Measurements from ENCODE around the gene ZNF532.

The ZNF532 gene

GRCh38 chr18:58947136-58947732 is 82.6 kb downstream of the ZNF532 start:
- no peak for DNase-seq
- no peaks in the 10 kb centered on the region for H3K36me3 Mint-ChIP-seq (ENCODE audit: low read depth)
- H3K27me3 Mint-ChIP-seq = peaks cover 14% of the 10 kb centered on the region
- no peak overlapping the region for H3K4me3 Mint-ChIP-seq
- no peaks in the 10 kb centered on the region for H3K9me3 Mint-ChIP-seq
- peaks cover 4% of the 10 kb centered on the region for H3K4me1 Mint-ChIP-seq (ENCODE audit: low read depth)
- peak overlapping the region; percentile 3 for H3K27ac Mint-ChIP-seq

GRCh38 chr18:58949031-58949430 is 84.4 kb downstream of the ZNF532 start:
- Mint-ChIP-seq H3K4me3 (no peak overlapping the region), H3K36me3 (ENCODE audit: low read depth) (no peaks in the 10 kb centered on the region), H3K9me3 (no peaks in the 10 kb centered on the region), H3K27me3 (peaks cover 11% of the 10 kb centered on the region), H3K4me1 (ENCODE audit: low read depth) (peaks cover 4% of the 10 kb centered on the region), H3K27ac (no peak overlapping the region)
- no peak for DNase-seq

GRCh38 chr18:58951986-58952702 is 87.5 kb downstream of the ZNF532 start:
- Mint-ChIP-seq H3K27ac (no peak overlapping the region), H3K36me3 (ENCODE audit: low read depth) (no peaks in the 10 kb centered on the region), H3K4me3 (no peak overlapping the region), H3K9me3 (no peaks in the 10 kb centered on the region), H3K4me1 (ENCODE audit: low read depth) (peaks cover under 1% of the 10 kb centered on the region), H3K27me3 (peaks cover 11% of the 10 kb centered on the region)
- no peak for DNase-seq

DNA sequence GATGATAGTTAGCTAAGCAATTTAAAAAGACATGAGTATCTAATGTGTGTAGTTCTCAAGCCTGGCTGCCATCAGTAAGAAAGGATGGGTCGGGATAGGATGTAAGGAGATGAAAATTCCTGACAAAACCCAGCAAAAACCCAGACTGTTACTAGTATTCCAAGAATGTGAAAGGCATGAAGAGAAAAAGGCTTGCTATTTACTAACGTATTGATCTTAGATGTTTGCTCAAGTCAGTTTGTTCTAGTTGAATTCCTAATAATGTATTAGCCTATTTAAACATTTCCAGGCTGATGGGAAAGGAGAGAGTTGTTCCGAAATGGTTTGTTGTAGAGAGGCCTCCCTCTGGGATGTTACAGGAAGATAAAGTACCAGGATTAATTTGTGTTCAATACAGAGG is 88.2 kb downstream of the ZNF532 start:
- H3K27me3 Mint-ChIP-seq = peaks cover 11% of the 10 kb centered on the region
- no peaks in the 10 kb centered on the region for H3K9me3 Mint-ChIP-seq
- H3K4me1 Mint-ChIP-seq (ENCODE audit: low read depth) = no peaks in the 10 kb centered on the region

GRCh38 chr18:58953627-58954026 is 89.0 kb downstream of the ZNF532 start:
- DNase-seq = no peak
- Mint-ChIP-seq H3K9me3 (no peaks in the 10 kb centered on the region), H3K4me1 (ENCODE audit: low read depth) (no peaks in the 10 kb centered on the region), H3K27me3 (peaks cover 11% of the 10 kb centered on the region), H3K4me3 (no peak overlapping the region), H3K36me3 (ENCODE audit: low read depth) (no peaks in the 10 kb centered on the region), H3K27ac (no peak overlapping the region)

More for the DNA sequence above, 88.2 kb downstream of the ZNF532 start:
- no peak overlapping the region for H3K4me3 Mint-ChIP-seq
- no peak for DNase-seq
- H3K27ac Mint-ChIP-seq = no peak overlapping the region
- no peaks in the 10 kb centered on the region for H3K36me3 Mint-ChIP-seq (ENCODE audit: low read depth)

DNA sequence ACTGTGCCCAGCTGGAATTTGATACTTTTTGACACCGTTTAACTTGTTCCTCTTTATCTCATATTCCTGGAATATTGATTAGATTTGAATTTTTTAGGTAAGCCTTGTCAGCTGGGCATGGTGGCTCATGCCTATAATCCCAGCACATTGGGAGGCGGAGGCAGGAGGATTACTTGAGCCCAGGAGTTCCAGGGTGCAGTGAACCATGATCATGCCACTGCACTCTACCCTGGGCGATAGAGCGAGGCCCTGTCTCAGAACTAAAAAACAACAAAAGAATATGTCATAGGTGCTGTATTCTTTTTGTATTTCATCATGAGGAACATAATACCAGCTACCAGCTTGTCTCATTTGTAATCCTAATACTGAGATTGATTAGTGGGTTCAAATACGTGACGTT is 90.3 kb downstream of the ZNF532 start:
- Mint-ChIP-seq H3K27ac (no peak overlapping the region), H3K36me3 (ENCODE audit: low read depth) (no peaks in the 10 kb centered on the region), H3K27me3 (peaks cover 11% of the 10 kb centered on the region), H3K4me3 (no peak overlapping the region), H3K4me1 (ENCODE audit: low read depth) (no peaks in the 10 kb centered on the region), H3K9me3 (no peaks in the 10 kb centered on the region)
- no peak for DNase-seq

DNA sequence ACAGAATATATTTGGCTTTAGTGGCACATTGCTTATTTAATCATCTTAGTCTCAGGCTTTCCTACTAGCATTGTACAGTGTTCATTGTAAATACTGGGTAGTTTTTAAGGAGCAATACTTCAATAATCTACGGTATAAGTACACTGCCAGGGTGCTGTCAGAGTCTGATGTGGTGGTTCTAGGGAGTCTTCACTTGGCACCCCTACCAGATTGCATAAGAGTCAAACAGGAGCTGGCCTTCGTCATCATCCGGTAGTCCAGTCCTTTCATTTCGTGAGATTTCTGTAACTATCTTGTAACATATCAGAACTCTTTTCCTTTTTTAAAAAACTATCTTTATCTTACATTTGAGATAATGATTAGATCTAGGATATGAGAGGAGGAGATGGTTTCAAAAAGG is 91.1 kb downstream of the ZNF532 start:
- DNase-seq = no peak
- Mint-ChIP-seq H3K4me3 (no peak overlapping the region), H3K9me3 (no peaks in the 10 kb centered on the region), H3K27ac (no peak overlapping the region), H3K36me3 (ENCODE audit: low read depth) (no peaks in the 10 kb centered on the region), H3K4me1 (ENCODE audit: low read depth) (no peaks in the 10 kb centered on the region), H3K27me3 (peaks cover 11% of the 10 kb centered on the region)

DNA sequence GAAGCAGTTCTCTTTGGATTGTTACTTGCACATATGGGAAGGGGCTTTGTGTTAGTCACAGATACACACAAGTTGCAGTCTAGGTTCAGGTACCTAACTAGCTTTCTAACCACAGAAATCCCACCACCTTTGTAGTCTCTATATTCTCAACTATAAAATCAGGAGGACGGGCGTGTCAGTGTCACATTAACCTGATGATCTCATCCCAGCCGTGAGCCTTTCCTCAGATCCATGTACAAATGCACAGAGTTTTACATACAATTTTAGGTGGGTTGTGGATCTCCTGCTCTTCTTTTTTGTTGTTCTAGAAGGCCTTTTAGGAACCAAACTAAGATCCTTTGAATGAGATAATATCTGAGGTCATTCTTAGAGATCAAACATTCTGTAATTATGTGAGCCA is 94.0 kb downstream of the ZNF532 start:
- Mint-ChIP-seq H3K4me3 (no peak overlapping the region), H3K27ac (no peak overlapping the region), H3K36me3 (ENCODE audit: low read depth) (no peaks in the 10 kb centered on the region), H3K27me3 (peaks cover 7% of the 10 kb centered on the region), H3K4me1 (ENCODE audit: low read depth) (peaks cover 2% of the 10 kb centered on the region), H3K9me3 (no peaks in the 10 kb centered on the region)
- DNase-seq = no peak

- DNase-seq = no peak
- H3K27me3 Mint-ChIP-seq = peaks cover 7% of the 10 kb centered on the region
- no peak overlapping the region for H3K27ac Mint-ChIP-seq
- H3K4me3 Mint-ChIP-seq = no peak overlapping the region
- no peaks in the 10 kb centered on the region for H3K9me3 Mint-ChIP-seq
- no peaks in the 10 kb centered on the region for H3K36me3 Mint-ChIP-seq (ENCODE audit: low read depth)
- peaks cover 3% of the 10 kb centered on the region for H3K4me1 Mint-ChIP-seq (ENCODE audit: low read depth)
Observed at GRCh38 chr18:58960508-58960907, 95.8 kb downstream of the ZNF532 start.

DNA sequence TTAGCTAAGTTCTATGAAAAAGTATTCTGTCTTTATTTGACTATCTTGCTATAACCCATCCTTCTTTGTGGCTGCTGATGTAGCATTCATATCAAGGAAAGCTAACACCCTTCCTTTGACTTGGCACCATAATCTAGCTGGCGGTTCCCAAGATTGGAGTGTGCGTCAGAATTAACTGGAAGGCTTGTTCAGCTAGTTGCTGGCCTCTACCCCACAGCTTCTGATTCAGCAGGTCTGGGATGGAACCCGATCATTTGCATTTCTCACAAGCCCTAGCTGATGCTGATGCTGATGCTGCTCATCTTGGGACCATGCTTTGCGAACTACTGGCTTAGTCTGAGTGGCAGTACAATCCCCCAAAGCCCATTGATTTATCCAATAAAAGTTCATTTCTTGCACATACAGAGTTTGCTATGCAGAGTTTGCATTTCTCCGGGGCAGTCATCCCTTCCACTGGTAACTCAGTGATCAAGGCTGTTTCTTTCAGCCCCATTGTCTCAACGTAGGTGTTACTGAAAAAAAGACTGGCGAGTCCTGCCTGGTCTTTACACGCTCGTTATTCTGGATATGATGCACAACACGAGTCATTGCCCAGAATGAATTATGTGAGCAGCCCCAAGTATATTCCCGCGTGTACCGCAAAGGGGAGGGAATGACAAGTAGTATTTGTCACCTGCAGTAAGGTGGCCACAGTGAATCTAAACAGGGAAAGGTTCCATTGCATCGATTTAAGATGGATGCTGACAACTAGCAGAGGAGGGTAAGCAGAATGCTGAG is 96.5 kb downstream of the ZNF532 start:
- Mint-ChIP-seq H3K4me3 (no peak overlapping the region), H3K27me3 (peaks cover 4% of the 10 kb centered on the region), H3K9me3 (no peaks in the 10 kb centered on the region), H3K27ac (no peak overlapping the region), H3K36me3 (ENCODE audit: low read depth) (no peaks in the 10 kb centered on the region), H3K4me1 (ENCODE audit: low read depth) (peaks cover 3% of the 10 kb centered on the region)
- DNase-seq = no peak

DNA sequence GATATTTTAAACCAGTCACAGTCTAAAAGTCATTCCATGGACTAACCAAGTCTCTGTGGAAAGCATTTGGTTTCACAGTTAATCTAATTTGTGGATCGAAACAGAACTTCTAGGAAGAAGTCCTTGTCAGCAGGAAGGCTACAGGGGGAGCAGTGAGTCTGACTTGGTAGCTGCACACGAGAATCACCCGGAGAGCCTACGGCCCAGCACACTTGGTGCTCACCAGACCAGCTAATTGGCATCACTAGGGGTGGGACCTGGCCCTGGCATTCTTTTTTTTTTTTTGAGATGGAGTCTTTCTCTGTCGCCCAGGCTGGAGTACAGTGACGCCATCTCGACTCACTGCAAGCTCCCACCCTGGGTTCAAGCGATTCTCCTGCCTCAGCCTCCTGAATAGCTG is 97.7 kb downstream of the ZNF532 start:
- peaks cover 3% of the 10 kb centered on the region for H3K4me1 Mint-ChIP-seq (ENCODE audit: low read depth)
- DNase-seq = no peak
- no peaks in the 10 kb centered on the region for H3K9me3 Mint-ChIP-seq
- no peak overlapping the region for H3K27ac Mint-ChIP-seq
- no peaks in the 10 kb centered on the region for H3K36me3 Mint-ChIP-seq (ENCODE audit: low read depth)
- H3K4me3 Mint-ChIP-seq = no peak overlapping the region
- H3K27me3 Mint-ChIP-seq = no peaks in the 10 kb centered on the region

DNA sequence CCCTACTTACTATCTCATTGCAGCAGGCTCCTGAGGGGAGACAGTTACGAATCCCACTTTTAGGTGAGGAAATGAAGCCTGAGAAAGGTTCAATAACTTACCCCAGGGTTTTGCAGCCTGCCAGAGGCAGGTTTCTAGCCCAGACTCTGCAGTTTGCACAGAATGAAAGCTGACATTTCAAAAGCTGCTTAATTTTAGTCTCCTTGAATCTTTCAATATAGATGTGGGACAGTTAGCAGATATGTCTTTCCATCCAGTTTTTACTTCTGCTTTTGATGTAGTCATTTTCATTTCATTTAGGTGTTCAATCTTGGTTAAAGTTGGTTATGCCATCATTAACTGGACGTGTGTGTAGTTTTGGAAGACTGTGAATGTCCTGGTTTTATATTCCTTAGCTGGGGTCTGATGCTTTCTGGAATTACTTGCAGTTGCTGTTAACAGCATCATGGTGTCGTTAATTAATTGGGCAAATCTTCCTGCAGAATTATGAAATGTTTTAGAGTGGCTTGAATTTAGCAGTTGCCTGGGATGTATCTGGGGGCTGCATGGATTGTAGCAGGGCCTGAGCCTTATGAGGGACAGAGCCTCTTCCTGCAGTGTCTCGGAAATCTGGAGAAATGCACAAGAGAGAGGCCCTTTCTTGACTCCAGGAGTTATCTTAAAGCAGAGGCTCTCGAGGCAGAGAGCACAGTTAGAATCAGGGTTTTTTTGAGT is 100.8 kb downstream of the ZNF532 start:
- H3K4me3 Mint-ChIP-seq = no peak overlapping the region

DNA sequence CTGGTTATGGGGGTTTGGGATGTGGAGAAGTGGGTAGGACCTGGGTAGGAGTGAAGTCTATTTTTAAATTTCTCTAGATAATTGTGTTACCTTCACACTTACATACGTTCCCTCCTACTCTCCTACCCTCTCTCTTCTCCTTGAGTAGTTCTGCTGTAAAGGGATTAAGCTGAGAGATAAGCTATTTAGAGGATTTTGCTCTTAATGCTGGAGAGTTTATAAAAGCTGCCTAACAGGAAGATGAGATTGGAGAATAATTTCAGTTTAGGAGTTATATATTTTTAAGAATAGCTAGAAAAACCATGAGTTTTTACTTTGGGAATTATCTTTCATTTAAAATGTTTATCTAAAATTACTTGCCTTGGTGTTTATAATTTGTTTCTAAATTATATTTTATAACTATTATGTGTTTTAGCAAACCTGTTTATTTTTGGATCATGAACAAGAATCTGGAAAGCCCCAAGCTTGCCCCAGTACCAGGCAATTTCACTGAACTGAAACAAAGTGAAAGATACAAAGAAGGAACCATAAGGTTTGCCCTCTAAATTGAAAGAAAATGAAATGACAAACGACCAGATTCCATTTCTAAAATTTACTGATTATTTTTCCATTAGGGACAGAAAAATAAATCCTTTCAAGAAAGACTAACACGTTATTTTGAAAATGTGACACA is 101.5 kb downstream of the ZNF532 start:
- Mint-ChIP-seq H3K9me3 (no peaks in the 10 kb centered on the region), H3K4me1 (ENCODE audit: low read depth) (peaks cover 2% of the 10 kb centered on the region), H3K27ac (no peak overlapping the region), H3K36me3 (ENCODE audit: low read depth) (no peaks in the 10 kb centered on the region), H3K27me3 (no peaks in the 10 kb centered on the region), H3K4me3 (no peak overlapping the region)
- DNase-seq = no peak

More for the DNA sequence above, 100.8 kb downstream of the ZNF532 start:
- Mint-ChIP-seq H3K9me3 (no peaks in the 10 kb centered on the region), H3K4me1 (ENCODE audit: low read depth) (peaks cover 3% of the 10 kb centered on the region), H3K27me3 (no peaks in the 10 kb centered on the region), H3K27ac (no peak overlapping the region), H3K36me3 (ENCODE audit: low read depth) (no peaks in the 10 kb centered on the region)
- no peak for DNase-seq

DNA sequence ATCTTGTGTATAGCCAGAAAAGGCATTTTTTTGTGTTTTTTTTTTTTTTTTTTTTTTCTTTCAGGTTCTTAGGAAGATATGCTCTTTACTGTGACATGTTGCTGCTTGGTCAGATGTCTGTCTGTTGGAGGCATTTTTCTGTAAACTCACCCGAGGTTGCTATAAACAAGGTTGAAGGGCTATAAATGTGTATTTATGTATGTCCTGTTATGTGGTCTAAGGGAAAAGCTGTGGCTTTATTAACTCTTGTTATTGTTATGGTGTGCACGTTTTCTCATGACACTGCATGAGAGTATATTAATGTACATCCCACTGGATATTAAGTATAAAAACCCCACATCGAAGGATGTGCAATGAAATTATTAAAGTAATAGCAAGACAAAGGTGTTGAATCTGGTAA is 102.0 kb downstream of the ZNF532 start:
- H3K27me3 Mint-ChIP-seq = peaks cover 2% of the 10 kb centered on the region
- no peaks in the 10 kb centered on the region for H3K36me3 Mint-ChIP-seq (ENCODE audit: low read depth)
- no peak for DNase-seq
- no peaks in the 10 kb centered on the region for H3K9me3 Mint-ChIP-seq
- peaks cover 2% of the 10 kb centered on the region for H3K4me1 Mint-ChIP-seq (ENCODE audit: low read depth)
- no peak overlapping the region for H3K4me3 Mint-ChIP-seq
- no peak overlapping the region for H3K27ac Mint-ChIP-seq
